HG03354 (cell line): Measurements from ENCODE around the gene TBL1X.
"Not testable (repeated sequence)": the region's sequence is repeated elsewhere in the genome, so short reads cannot be mapped to it uniquely, and the experiment has no call there.

Source experiments
- ATAC-seq: cut with Tn5 transposase; IDR thresholded peaks from one replicate; pipeline ENCODE4 v1.9.1; 2021; ENCODE audit warnings: mild to moderate bottlenecking; ENCODE audit not compliant: unreplicated experiment, poor library complexity, severe bottlenecking

TBL1X gene

DNA sequence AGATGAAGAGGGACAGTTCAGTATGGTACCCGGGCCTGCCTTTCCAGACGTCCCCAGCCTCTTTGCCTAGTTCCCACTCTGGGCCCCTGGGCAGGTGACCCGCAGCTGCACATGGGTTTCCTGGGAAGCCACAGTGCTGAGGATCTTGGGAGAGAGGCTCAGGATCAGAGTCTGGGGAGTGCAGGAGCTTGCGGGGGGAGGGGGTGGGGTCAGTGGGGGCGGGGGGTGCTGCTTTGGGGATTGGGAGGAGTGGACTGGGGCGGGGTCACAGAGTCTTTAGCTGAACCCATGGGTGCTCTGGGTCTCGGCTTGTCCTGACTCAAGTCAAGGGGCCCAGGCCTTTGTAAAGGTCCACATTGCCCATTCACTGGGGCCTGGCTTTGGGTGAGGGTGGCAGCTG, 63.6 kb downstream of the TBL1X start:
- no peak for ATAC-seq

DNA sequence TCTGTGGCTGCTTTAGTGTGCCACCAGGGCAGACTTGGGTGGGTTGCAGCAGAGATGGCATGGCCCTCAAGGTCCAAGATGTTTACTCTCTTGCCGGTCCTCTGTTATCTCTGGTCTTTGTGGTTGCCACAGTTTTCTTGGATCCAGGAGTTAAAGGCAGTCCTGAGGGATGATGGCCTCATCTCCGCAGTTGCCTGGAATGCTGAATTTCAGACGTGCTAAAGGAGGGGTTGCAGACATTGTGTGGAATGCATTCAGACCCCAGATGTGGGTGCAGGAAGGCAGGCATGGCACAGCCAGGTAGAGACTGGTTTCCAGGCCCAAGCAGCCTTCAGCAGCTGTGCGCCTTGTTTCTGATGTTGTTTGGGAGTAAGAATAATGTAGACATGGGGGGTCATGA, 64.4 kb downstream of the TBL1X start:
- no peak for ATAC-seq

DNA sequence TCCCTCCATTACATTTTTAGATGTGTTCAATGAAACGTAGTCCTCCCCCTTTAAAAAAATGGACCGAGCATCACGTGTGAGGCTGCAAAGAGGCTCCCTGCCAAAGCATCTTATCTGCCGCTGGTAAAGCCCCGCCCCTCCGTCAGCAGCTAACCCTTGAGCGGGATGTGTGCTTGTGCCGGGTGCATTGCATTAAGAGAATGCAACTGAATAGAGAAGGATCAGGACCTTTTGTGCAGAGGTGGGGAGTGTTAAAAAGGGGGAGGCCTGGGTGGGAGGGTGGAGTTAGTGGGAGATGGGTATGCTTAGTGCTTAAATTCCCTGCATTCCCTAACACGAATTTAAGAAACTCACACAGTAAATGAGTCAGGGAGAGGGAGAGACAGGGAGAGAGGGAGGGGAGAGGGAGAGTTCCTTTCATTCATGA, 66.0 kb downstream of the TBL1X start:
- peak; percentile 80 for ATAC-seq

DNA sequence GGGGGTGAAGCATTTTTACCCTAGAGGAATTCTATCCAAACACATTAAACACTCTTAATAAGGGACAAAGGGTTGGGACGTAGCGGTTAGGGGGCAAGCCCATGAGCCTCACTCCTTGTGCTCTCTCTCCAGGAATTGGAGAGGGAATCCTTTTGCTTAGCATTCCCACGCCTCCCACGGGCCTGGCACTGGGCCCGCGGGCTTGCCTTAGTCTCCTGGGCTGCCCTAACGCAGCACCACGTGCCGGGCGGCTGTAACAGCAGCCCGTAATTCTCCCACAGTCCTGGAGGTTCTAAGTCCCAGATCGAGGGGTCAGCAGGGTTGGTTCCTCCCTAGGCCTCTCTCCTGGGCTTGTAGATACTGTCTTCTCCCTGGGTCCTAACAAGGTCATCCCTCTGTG, 67.5 kb downstream of the TBL1X start:
- no peak for ATAC-seq

DNA sequence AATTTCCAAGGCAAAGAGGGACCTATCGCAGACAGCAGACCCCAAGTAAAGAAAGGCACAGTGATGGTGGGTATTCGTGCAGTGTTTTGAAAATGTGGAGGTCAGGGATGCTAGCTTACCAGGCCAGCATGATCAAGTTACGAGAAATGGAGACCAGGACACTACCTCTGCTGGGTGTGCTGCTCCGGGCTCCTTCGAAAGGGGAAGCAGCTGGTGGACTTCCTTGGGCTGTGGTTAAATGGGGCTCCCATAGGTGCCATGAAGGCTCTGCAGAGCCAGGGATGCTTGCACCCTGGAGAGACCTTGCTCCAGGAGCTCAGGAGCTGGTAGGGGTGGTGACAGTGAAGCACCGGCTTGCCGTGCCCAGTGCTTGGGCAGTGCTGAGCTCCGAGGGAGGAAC, 68.8 kb downstream of the TBL1X start:
- no peak for ATAC-seq

DNA sequence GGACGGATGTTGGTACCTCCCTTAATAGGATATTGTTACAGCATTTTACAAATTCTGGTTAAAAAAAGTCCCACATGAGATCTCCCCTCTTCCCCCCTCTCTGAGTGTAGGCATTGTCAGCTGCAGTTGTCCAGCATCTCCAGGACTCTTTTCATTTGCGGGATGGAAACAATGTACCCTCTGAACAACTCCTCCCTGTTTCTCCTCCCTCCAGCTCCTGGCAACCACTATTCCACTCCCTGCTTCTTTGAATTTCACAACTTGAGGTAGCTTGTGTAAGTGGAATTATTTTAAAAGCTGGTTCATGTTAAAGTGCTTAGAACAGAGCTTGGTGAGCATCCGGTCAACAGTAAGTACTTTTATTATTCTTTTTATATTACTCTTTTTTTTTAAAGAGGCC, 69.8 kb downstream of the TBL1X start:
- no peak for ATAC-seq

DNA sequence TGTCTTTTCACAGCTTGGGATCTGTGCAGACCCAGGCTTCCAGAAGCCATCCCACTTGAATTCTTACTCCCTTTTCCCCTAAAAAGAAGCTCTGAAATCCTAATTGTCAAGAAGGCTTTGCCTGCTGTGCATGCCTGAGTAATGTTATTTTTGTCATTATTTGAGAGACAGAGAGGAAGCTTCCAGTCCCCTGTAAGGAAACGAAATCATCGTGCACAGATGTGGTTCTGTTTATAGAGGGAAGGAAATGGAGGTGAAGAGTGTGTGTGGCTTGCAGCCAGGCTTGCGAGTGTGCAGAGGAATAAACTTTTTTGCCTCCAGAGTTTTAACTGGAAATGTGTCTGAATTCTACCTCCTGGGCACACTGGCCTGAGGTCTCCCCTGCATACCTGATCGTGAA, 70.2 kb downstream of the TBL1X start:
- ATAC-seq = no peak

DNA sequence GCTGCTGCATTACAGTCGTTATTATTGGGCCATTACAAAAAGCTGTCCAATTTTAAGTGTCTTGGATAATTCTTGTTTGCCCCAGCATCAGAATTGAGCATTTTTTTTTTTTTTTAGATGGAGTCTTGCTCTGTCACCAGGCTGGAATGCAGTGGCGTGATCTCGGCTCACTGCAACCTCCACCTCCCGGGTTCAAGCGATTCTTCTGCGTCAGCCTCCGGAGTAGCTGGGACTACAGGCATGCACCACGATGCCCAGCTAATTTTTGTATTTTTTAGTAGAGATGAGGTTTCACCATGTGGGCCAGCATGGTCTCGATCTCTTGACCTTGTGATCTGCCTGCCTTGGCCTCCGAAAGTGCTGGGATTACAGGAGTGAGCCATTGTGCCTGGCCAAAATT, 71.3 kb downstream of the TBL1X start:
- not testable (repeated sequence) for ATAC-seq

DNA sequence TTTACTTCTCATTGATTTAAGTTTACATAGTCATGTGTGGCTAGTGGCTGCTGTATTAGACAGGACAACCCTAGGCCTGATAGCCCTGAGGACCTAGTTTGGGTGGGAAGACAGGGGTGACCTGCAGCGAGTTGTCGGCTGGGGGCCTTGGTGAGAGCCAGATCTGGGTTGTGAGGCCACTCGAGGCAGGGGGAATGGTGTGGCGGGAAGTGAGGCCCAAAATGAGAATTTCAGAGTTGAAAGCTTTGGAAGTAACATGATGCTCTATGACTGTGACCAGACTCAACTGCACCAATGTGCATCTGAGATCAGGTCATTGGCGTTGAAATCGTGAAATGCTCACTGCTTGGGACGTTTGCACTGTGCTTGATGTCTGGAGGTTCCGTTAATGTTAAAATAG, 72.9 kb downstream of the TBL1X start:
- ATAC-seq = no peak

DNA sequence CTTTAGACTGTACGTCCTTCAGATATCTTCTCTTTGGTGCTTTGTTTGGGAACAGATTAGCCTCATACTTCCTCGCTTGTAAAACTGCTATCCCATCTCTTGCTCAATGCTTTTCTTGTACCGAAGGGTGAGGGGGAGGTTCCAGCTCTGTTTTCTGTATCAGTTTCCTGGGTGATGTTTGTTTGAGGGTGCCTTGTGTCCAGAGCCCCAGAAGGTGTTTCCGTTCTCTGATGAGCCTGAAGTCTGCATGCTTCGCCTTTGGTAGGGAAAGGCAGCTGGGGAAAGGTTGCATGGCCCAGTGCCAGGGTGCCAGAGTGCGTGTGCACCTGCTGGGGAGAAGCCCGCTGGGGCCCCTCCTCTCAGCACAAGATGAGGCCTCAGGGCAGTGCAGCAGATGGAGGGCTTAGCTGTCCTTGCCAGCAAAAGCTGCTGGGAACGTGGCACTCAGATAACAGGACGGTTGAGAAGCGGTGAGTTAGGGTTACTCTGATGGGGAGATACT, 73.7 kb downstream of the TBL1X start:
- no peak for ATAC-seq

DNA sequence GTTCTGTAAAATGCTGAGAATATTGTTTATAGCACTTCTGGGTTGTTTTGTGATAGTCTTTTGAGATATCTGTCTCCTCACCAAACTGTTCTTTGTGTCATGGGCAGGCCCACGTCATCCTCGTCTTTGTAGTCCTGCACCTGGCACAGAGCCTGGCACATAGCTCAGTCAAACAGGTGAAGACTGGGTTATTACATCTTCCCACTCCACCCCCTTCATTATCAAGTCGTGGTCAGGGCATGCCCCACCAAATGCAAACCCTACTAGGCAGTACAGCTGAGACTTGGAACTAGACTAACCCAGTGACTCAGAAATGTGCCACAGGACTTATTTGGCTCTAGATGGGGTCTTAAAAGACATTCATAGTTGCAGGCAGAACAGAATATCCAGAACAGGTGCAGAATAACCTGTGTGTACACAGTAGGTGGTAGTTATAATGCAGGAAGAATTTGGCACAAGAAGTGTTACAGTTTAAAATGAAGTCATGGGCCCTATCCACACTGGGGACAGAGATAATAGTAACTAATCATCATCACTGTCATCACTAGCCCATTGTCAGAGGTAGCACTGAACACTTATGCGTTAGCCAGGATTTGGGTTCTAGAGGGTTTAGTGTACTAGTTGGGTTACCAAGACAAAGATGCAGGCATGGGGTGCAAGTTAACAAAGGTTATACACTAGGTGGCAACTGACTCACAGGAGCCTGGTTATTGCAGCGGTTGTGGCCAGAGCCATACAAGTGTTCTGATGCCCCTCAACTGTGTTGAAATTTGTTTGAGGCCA, 74.9 kb downstream of the TBL1X start:
- no peak for ATAC-seq

DNA sequence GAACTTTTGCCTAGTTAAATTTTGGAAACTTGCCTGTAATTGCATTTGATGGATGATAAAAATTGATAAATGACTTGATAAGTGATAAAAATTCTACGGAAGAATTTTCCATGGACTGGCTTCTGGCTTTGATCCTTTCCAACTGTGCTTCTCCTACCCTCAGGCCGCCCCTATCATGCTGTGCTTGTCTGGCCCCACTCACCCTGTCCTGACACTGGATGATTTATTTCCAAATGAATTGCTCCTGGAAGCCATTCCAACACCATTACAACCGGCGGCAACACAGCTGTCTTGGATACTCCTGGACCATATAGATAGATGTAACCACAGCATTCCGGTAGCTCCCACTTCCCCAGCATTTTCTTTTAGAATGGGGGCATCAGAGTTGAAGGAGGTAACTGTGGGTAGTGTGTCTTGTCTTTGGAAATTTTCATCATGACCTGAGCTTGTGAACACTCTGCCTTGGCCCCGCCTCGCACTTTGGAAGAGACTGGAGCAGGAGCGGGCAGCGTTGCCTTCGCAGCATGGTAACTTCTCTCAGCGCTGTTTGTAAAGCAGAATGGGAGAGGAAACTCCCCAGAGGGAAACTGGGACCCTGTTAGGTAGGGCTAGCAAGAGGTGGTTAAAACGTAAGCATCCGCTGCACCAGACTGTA, 77.4 kb downstream of the TBL1X start:
- ATAC-seq = no peak

DNA sequence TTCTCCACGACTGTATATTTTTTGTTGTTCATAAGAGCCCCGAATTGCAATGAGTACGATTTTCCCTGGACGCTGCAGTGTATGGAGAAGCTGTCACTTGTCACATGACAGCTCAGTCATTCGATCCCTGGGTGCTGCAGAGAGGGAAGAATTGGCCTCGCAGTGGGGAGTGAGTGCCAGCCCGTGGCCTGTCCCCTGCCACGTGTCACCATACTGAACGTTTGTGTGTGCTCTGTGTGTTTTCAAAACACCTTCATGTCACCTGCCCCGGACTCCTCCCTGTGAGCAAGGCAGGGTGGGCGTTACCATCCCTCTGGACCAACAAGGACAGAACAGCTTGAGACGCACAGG, 77.9 kb downstream of the TBL1X start:
- ATAC-seq = no peak

DNA sequence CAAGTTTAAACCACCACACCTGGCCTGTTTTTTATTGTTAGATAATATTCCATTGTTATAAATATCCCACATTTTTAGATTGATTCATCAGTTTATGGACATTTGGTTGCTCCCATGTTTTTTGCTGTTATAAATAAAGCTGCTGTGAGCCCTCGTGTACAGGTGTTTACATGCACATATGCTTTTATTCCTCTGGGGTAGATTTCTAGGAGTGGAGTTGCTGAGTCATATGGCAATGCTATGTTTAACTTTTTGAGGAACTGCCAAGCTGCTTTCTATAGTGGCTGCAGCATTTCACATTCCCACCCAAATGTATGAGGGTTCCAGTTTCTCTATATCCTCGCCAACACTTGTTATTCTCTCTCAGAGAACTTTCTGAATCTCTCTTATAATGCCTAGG, 90.5 kb downstream of the TBL1X start:
- ATAC-seq = no peak

DNA sequence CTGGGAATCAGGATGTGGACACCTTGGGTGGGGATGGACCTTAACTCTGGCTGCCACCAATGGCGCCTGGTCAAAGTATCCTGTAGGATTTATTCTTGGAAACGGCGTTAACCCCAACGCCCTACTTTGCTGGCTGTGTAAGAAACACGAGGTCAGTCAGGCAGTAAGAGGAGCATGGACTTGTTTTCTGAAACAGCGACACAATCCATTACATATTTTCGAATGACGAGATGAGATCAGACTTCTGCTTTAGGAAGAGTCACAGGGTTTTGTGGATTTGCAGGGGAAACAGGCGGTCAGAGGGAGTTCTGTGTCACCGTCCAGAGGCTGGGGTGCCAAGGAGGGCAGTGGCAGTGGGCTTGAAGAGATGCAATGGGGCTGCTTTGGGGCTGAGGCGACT, 92.2 kb downstream of the TBL1X start:
- ATAC-seq = no peak

DNA sequence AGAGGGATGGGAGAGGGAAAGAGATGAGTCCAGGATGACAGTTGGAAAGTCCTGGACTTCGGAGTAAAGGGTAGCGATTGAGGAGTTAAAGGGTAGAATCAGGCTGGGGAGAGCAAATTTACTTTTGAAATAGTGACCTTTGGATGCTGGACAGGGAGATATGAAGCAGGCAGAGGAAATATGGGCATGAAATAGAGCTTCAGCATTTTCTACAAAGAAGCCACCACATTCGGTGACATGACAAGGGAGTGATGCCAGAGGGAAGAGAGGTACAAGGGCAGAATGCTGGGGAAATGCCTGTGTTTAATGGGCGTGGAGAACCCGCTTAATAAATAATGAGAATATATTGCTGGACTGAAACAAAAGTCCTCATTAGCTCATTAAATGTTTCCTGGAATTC, 92.7 kb downstream of the TBL1X start:
- no peak for ATAC-seq

DNA sequence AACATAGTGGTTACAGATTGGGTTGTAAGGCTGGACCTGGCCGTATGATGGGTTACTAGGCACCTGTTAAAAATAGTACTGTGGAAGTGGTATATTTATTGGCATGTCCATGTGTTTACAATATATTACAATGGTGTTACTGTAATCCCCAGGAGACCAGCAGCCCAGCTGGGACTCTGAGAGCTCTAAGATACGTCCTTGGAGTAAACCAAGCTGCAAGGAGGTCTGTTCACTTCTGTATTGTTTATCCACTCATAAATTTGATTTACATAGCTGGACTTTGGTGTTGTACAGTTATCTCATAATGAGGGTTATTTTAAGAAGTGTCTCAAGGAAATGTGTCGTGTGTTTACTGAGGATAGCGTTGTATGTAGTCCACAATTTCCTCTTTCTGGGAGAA, 93.8 kb downstream of the TBL1X start:
- no peak for ATAC-seq

DNA sequence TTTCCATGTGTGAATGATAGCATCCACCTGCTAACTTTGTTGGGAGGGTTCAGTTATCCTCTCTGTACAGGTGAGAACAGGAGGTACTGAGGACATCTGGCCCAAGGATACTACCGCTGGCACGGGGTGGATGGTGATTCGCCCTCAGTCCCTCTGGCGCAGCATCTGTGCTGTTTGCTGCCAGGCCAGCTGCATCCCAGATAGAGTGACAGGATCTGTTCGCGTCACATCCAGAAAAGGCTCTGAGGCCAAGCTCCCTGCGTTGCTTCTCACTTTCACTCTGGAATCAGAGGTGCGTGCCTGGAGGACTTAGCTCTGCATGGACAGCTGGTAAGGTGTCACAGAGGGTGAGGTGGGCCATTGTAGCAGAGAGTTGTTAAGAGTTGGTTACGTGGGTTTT, 95.4 kb downstream of the TBL1X start:
- no peak for ATAC-seq

DNA sequence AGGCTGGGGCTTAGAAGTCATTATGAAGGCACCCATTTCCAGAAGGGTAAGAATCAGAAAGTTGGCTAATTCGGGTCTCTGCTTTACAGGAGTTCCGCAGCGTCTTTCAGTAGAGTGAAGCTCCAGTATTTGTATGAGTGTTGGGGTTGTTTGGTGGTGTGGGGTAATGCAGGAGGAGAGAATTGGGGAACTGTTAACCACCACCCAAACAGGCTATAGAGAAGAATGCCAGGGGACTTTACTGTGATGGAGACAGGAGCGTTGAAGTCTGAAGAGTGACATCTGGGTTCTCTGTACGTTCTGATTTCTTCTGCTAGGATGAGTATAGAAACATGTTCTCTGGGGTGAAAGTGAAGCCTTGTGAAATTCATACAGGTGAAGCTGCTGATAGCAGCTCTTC, 96.3 kb downstream of the TBL1X start:
- ATAC-seq = no peak

DNA sequence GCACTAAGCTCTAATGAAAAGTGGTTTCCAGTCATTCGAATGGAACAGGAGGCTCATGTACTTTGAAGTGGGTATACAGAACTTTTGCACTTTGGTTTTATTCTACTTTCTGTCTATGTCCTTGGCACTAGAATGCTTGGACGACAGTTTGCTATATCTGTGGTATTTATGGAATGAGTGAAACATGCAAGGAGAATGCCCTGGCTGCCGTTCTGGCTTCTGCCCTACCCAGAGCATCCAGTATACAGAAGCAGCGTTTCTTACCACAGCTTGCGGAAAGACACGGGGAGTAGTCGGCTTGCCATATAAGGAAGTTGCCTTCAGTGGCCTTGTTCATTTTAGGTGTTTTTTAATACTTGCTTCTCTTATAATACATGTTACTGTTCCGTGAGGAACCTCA, 98.0 kb downstream of the TBL1X start:
- ATAC-seq = no peak

DNA sequence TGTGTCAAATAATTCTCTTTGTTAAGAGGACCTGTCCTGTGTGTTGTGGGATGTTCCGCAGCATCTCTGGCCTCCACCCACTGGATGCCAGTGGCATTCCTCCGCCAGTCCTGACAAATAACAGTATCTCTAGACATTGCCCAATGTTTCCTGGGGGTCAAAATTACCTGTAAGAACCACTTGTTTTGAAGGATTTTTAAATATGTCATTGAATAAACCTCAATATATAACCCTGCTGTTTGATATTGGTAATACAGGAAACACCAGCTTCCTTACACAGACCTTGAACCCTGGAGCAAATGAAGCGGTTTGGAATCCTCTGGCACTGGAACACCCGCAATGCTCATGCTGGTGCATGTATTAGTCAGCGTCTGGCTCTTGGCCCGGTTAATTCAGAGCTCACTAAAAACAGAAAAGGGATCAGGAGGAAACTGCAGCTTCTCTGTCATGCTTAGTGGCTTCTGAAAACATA, 101.3 kb downstream of the TBL1X start:
- no peak for ATAC-seq
